Activated T-cell treated with anti-CD3 and anti-CD28 coated beads for 24 hours (primary cell): ENCODE results near the gene TNNC1.

ENCODE experiments used
- DNase-seq: peaks from one replicate; pipeline ENCODE4 v3.0.0-alpha.2; 2020; ENCODE audit warnings: low read depth

The TNNC1 gene

DNA sequence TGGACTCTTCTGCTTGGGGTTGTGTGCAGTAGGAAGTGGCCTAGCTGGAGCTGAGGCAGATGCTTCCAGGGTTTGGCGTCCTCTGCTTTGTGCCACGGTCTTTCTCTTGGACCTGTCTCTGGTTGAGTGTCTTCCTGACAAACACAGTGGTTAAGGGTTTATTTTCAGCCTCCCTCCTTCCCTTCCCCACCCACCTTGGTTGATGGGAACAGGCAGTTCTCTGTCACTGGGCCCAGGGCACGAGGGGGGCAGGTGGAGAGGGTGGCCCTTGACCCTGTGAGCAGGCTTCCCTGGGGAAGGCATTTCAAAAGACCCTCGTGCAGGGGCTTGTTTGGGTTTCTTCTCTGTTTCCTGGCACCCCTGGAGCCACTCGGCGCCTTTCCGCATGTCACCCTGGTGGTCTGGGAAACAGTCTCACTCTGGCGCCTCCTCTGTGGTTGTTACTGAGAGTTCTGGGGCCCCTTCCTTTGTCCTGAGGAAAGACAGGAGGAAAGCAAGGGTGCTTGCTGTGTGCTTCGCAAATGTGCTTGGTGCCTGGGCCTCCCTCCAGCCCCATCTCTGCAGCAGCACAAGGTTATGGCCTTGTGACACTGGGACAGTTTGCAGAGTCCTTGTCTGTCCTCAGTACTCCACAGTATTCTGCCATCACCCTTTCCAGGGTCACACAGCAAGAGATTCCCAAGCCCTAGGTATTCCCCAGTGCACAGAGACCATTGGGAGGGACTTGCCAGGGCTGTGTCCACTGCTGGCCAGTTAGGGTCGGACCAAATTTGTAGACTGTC lies 31.0 kb upstream of the TNNC1 start:
- no peak for DNase-seq

GRCh38 chr3:52483577-52484381 lies 29.9 kb upstream of the TNNC1 start:
- DNase-seq, result no peak

DNA sequence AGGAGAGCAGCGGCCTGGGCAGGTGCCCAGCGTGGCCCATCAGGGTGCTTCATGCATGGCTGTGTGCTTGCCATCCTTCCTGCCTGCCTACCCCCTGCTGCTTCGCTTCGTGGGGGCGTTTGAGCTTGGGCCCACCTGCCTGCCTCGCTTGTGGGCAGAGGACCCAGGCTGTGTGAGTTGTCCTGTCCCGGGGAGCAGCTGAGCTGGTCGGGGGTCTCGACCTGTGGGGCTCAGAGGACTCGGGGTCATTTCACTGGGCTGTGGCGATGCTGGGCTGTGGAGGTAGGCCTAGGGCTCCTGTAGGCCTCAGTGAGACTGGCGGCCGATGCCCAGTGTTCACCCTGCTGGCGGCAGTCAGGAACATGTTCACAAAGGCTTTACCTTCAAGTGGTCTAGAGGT lies 29.2 kb upstream of the TNNC1 start:
- DNase-seq, result no peak

GRCh38 chr3:52481819-52482521 lies 28.1 kb upstream of the TNNC1 start:
- DNase-seq, result no peak

GRCh38 chr3:52480768-52481715 lies 27.2 kb upstream of the TNNC1 start:
- DNase-seq, result no peak

DNA sequence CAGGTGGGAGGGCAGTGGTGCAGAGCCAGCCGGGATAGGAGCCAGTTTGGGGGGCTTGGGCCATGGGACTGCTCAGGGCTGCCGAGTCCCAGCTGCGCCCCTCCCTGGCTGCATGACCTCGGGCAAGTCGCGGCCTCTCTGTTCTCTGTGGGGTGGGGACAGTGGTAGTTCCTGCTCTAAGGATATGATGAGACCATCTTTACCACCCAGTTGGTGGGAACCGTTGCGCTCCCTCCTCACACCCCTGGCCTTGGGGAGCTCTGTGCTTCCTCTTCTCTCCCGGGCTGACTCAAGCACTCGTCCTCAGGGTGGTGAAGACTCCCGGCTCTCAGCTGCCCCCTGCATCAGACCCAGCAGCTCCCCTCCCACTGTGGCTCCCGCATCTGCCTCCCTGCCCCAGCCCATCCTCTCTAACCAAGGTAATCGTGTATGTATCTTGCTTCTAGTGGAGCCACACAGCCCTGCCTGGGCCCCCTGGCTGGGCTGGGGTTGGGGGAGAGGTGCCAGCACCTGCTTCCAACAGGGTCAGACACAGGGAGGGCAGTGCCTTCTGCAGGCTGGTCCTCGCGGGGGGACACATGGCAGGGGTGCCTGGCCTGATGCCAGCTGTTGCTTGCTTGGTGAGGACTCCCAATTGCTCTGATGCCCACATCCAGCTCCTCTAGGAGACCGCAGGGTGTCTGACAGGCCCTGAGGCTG lies 26.2 kb upstream of the TNNC1 start:
- no peak for DNase-seq

DNA sequence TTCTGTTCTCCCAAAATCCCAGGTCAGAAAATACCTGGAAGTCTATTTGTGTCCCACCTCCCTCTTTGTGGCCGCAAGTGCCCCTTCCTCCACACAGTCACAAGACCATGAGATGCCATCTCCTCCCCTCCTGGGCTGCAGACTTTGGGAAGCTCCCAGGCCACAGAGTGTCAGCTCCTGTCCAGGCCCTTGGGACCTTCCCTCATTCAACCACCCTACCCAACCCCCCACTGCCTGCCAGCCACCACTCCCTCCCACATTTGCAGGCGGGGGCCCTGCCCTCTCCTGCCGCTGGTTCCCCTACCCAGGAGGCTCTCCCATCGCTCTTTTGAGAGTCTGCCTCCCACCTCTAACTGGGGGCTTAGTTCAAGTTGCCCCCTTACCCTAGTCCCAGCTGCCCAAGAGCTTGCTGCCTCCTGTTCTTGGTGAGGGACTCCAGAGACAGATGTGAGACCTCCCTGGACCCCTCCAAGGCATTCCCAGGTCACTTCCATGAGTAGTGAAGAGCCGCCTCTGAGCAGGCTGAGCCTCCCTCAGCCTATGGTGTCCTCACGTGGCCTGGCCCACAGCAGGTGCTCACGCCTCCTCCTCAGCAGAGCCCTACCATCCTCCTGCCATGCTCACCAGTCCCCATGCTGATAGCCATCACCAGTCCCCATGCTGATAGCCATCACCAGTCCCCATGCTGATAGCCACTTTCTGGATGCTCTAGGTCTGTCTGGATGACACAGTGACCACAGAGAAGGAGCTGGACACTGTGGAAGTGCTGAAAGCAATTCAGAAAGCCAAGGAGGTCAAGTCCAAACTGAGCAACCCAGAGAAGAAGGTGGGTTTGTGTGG lies 25.4 kb upstream of the TNNC1 start:
- DNase-seq, result no peak

DNA sequence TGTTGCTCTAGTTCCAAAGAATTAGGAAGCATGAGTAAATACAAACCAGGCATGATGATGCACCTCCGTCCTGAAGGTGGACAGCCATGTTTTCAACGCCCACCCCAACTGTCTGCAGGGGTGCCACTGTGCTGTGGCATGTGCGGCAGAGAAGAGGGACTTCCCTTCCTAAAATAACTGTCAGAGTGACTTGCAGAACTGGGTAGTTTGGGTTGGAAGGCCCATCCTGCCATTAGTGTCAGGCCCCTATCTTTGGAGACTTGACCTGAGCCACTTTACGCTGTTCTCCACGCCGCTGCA lies 23.9 kb upstream of the TNNC1 start:
- DNase-seq, result no peak

- DNase-seq, result no peak
Measured at GRCh38 chr3:52477076-52477795, 23.4 kb upstream of the TNNC1 start.

- DNase-seq, result no peak
Measured at GRCh38 chr3:52473026-52473425, 19.2 kb upstream of the TNNC1 start.

- no peak for DNase-seq
Measured at GRCh38 chr3:52472239-52473000, 18.6 kb upstream of the TNNC1 start.

- no peak for DNase-seq
Measured at GRCh38 chr3:52471371-52472238, 17.8 kb upstream of the TNNC1 start.

DNA sequence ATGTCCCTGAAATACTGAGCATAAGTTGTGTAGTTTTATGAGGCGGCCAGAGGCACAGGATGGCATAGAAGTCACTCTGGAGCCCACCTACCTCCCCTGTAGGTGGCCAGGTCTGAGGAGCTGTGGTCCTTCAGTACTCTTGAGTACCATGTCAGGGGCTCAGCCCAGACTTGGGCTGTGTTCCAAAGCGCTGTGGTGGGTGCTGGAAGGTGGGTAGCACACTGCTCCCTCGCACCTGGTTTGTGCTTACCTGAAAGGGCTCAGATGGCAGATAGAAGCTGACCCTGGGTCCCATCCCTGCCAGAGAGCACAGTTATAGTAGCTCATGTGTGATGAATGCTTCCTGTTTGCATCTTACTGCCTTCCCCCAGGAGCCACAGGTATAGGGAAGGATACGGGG lies 17.1 kb upstream of the TNNC1 start:
- DNase-seq, result no peak

DNA sequence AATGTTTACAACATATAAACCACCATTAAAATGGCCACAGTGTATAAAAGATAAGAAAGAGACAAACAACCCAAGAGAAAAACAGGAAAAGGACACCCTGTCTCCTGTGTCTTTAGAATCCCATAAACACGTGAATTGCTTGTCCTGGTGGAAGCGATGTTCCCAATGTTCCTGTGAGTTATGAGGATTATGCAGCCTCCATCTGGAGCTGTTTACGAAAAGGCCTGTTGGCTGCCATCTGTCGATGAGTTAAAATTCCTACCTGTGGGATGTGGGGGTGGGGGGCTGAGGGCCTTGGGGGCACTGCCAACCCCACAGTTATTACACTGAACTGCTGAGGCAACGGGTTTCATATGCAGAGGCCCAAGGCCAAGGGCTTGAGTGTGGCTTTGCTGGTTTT lies 15.2 kb upstream of the TNNC1 start:
- DNase-seq, result no peak

GRCh38 chr3:52468336-52468735 lies 14.5 kb upstream of the TNNC1 start:
- DNase-seq, result no peak

DNA sequence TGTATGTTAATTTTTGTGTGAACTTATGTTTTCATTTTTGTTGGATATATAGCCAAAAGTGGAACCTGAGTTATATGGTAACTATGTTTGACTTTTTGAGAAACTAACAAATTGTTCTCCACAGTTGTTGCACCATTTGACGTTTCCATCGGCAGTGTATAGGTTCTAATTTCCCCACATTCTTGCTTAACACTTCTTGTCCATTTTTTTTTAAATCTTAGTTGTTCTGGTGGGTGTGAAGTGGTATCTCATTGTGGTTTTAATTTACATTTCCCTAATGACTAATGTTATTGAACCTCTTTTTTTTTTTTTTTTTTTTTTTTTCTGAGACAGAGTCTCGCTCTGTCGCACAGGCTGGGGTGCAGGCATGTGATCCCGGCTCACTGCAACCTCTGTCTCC lies 9.6 kb upstream of the TNNC1 start:
- DNase-seq, result no peak

GRCh38 chr3:52461874-52462273 lies 8.0 kb upstream of the TNNC1 start:
- no peak for DNase-seq
